ENCODE results near the gene NWD2. TPM values are rescaled to one million over a fixed set of nuclear protein-coding genes. Genes with fewer than 3 reads are reported as not detected.
"Not testable (repeated sequence)": the region's sequence is repeated elsewhere in the genome, so short reads cannot be mapped to it uniquely, and the experiment has no call there.

Gene NWD2
- total RNA-seq, 1 experiment from 2014 or later, result not detected

GRCh38 chr4:37400241-37400881 lies 155.8 kb downstream of the NWD2 start:
- H3K9me3 ChIP-seq (ENCODE audit: insufficient read depth, low read depth), result no peaks in the 10 kb centered on the region
- no peak overlapping the region for H2AFZ ChIP-seq
- H3K4me1 ChIP-seq (replicated peaks; ENCODE audit: insufficient read depth), result no peaks in the 10 kb centered on the region
- intact Hi-C loops (cut with micrococcal nuclease; ENCODE audit: unreplicated experiment), result no loop called here
- no peaks in the 10 kb centered on the region for H3F3A ChIP-seq (ENCODE audit: insufficient read depth, low read depth)
- BruUV-seq (replicated peaks), result no TSS peak
- no peaks in the 10 kb centered on the region for H4K20me1 ChIP-seq (ENCODE audit: insufficient read depth)
- H3K27me3 ChIP-seq (ENCODE audit: insufficient read depth, low read depth), result 0 out of 2 replicates have a peak, but pooled peaks cover 8% of the 10 kb centered on the region
- TF ChIP-seq CTCF (conservative IDR thresholded peaks at IDR 0.05) (no peak), EZH2 (IDR thresholded peaks at IDR 0.05; ENCODE audit: low read depth) (no peak)
- POLR2A ChIA-PET (ENCODE audit: unreplicated experiment), result no interaction called here
- no peaks in the 10 kb centered on the region for H3K79me2 ChIP-seq (ENCODE audit: low read depth)
- no peaks in the 10 kb centered on the region for H3K36me3 ChIP-seq (ENCODE audit: low read depth)
- H3K27ac ChIP-seq, result no peak overlapping the region
- no peak overlapping the region for H3K4me3 ChIP-seq
- CTCF ChIA-PET, result no interaction called here
- H3K4me2 ChIP-seq, result no peak overlapping the region
- DNase-seq, result no peak
- no peaks in the 10 kb centered on the region for H3K9me2 ChIP-seq (ENCODE audit: insufficient read depth)

- H3K36me3 ChIP-seq (ENCODE audit: low read depth); H3K4me3 ChIP-seq; POLR2A ChIA-PET (ENCODE audit: unreplicated experiment); H4K20me1 ChIP-seq (ENCODE audit: insufficient read depth); H3F3A ChIP-seq (ENCODE audit: insufficient read depth, low read depth); H3K79me2 ChIP-seq (ENCODE audit: low read depth); H3K9me3 ChIP-seq (ENCODE audit: insufficient read depth, low read depth); H3K9me2 ChIP-seq (ENCODE audit: insufficient read depth); BruUV-seq (replicated peaks); H3K4me2 ChIP-seq; H3K4me1 ChIP-seq (replicated peaks; ENCODE audit: insufficient read depth); intact Hi-C loops (cut with micrococcal nuclease; ENCODE audit: unreplicated experiment); H2AFZ ChIP-seq; H3K27me3 ChIP-seq (ENCODE audit: insufficient read depth, low read depth); H3K27ac ChIP-seq: not testable (repeated sequence)
- DNase-seq, result peak in 1 of 2 experiments; percentile 50
- CTCF ChIA-PET, result interaction anchor here (0.6 kb wide), 1 partner anchor 915 kb away, joined by 16 read pairs; no protein-coding TSS in a partner anchor
These were observed 163.6 kb downstream of the NWD2 start for GRCh38 chr4:37407938-37408826.

GRCh38 chr4:37413612-37414011 lies 169.1 kb downstream of the NWD2 start:
- H3K9me3 ChIP-seq (ENCODE audit: insufficient read depth, low read depth); H3K4me1 ChIP-seq (replicated peaks; ENCODE audit: insufficient read depth); H3K36me3 ChIP-seq (ENCODE audit: low read depth); BruUV-seq (replicated peaks); intact Hi-C loops (cut with micrococcal nuclease; ENCODE audit: unreplicated experiment); H3K4me3 ChIP-seq; H3K79me2 ChIP-seq (ENCODE audit: low read depth); H2AFZ ChIP-seq; H4K20me1 ChIP-seq (ENCODE audit: insufficient read depth); H3K4me2 ChIP-seq; H3K9me2 ChIP-seq (ENCODE audit: insufficient read depth); H3K27me3 ChIP-seq (ENCODE audit: insufficient read depth, low read depth); CTCF ChIA-PET; H3F3A ChIP-seq (ENCODE audit: insufficient read depth, low read depth); H3K27ac ChIP-seq; DNase-seq; POLR2A ChIA-PET (ENCODE audit: unreplicated experiment): not testable (repeated sequence)

GRCh38 chr4:37415845-37416369 lies 171.4 kb downstream of the NWD2 start:
- no peak for DNase-seq
- H3K9me3 ChIP-seq (ENCODE audit: insufficient read depth, low read depth), result no peaks in the 10 kb centered on the region
- ChIA-PET CTCF (no interaction called here), POLR2A (ENCODE audit: unreplicated experiment) (no interaction called here)
- no peaks in the 10 kb centered on the region for H3K9me2 ChIP-seq (ENCODE audit: insufficient read depth)
- no peaks in the 10 kb centered on the region for H3K4me1 ChIP-seq (replicated peaks; ENCODE audit: insufficient read depth)
- TF ChIP-seq CTCF (conservative IDR thresholded peaks at IDR 0.05) (no peak), EZH2 (IDR thresholded peaks at IDR 0.05; ENCODE audit: low read depth) (no peak)
- no peaks in the 10 kb centered on the region for H3K27me3 ChIP-seq (ENCODE audit: insufficient read depth, low read depth)
- H3K4me2 ChIP-seq, result no peak overlapping the region
- no TSS peak for BruUV-seq (replicated peaks)
- no peaks in the 10 kb centered on the region for H3K79me2 ChIP-seq (ENCODE audit: low read depth)
- H3K36me3 ChIP-seq (ENCODE audit: low read depth), result no peaks in the 10 kb centered on the region
- intact Hi-C loops (cut with micrococcal nuclease; ENCODE audit: unreplicated experiment), result no loop called here
- H3K27ac ChIP-seq, result no peak overlapping the region
- no peaks in the 10 kb centered on the region for H4K20me1 ChIP-seq (ENCODE audit: insufficient read depth)
- no peak overlapping the region for H2AFZ ChIP-seq
- no peak overlapping the region for H3K4me3 ChIP-seq
- no peaks in the 10 kb centered on the region for H3F3A ChIP-seq (ENCODE audit: insufficient read depth, low read depth)
